Caco-2 (cell line): Measurements from ENCODE around the gene MEFV. TPM values are rescaled to one million over a fixed set of nuclear protein-coding genes. Genes with fewer than 3 reads are reported as not detected.

Experiments used
- BruUV-seq: library from RNA; stranded (reverse); fragments of 400-500 nt; replicated peaks from 2 replicates; lab custom pipeline; 2021; lab: Mats Ljungman, UMichigan
- CTCF ChIA-PET: fragments of 300-600 bp; sonication (Branson Sonifier 250); formaldehyde crosslinking; loops from one replicate; lab custom pipeline; 2022; ENCODE audit warnings: antibody characterized with exemption; lab: Charles Lee
- POLR2A ChIA-PET: fragments of 300-600 bp; sonication (Branson Sonifier 250); formaldehyde crosslinking; loops from one replicate; lab custom pipeline; 2022; ENCODE audit warnings: antibody characterized with exemption; lab: Charles Lee
- DNase-seq, 2 experiments: peaks; one replicate each; pipeline versions ENCODE4 v3.0.0 to v3.0.0-alpha.2; 2020 to 2022
- H3K27me3 ChIP-seq: replicated peaks from 2 replicates; pipeline ENCODE4 v1.6.0; 2011; ENCODE audit warnings: low read length; ENCODE audit not compliant: control insufficient read depth, insufficient read depth
- H3K36me3 ChIP-seq: 2 replicates; pipeline ENCODE4 v1.5.1; 2011; ENCODE audit warnings: low read length; ENCODE audit not compliant: control insufficient read depth, insufficient read depth
- H3K4me1 ChIP-seq: fragments of 250-450 bp; sonication (Bioruptor Pico); 2 replicates; pipeline ENCODE4 v1.5.1; 2020; ENCODE audit warnings: mild to moderate bottlenecking
- H3K4me3 ChIP-seq: 2 replicates; pipeline ENCODE4 v1.5.1; 2011; ENCODE audit warnings: low read depth, mild to moderate bottlenecking, control low read depth, low read length
- H3K9me3 ChIP-seq: fragments of 250-450 bp; sonication (Bioruptor Pico); 2 replicates; pipeline ENCODE4 v1.5.1; 2020; ENCODE audit warnings: mild to moderate bottlenecking, moderate library complexity
- H3K27ac Mint-ChIP-seq: one replicate; pipeline ENCODE4 v1.8.0; 2022; ENCODE audit warnings: mixed read lengths; ENCODE audit not compliant: unreplicated experiment
- H3K27me3 Mint-ChIP-seq: one replicate; pipeline ENCODE4 v1.8.0; 2022; ENCODE audit warnings: mixed read lengths; ENCODE audit not compliant: insufficient read depth, unreplicated experiment
- H3K36me3 Mint-ChIP-seq: one replicate; pipeline ENCODE4 v1.8.0; 2022; ENCODE audit warnings: mild to moderate bottlenecking, mixed read lengths; ENCODE audit not compliant: insufficient read depth, unreplicated experiment
- H3K4me1 Mint-ChIP-seq: one replicate; pipeline ENCODE4 v1.8.0; 2022; ENCODE audit warnings: low read depth, mixed read lengths; ENCODE audit not compliant: unreplicated experiment
- H3K4me3 Mint-ChIP-seq: one replicate; pipeline ENCODE4 v1.8.0; 2022; ENCODE audit warnings: mild to moderate bottlenecking, moderate library complexity, mixed read lengths; ENCODE audit not compliant: unreplicated experiment
- H3K9me3 Mint-ChIP-seq: one replicate; pipeline ENCODE4 v1.8.0; 2022; ENCODE audit warnings: mixed read lengths; ENCODE audit not compliant: unreplicated experiment
- CTCF ChIP-seq, 2 experiments: fragments of 200-600 bp in 1 of 2; IDR thresholded peaks; 1 replicate in 1 of 2; 2 replicates in 1 of 2; pipeline versions ENCODE4 v1.5.1 to v1.8.0; 2011 to 2022; ENCODE audit warnings: antibody characterized with exemption in 1 of 2, control low read depth in 1 of 2, inconsistent platforms in 1 of 2, low read depth in 1 of 2, low read length in 1 of 2, mild to moderate bottlenecking in 1 of 2, moderate library complexity in 1 of 2; ENCODE audit not compliant: insufficient read depth in 1 of 2, severe bottlenecking in 1 of 2, unreplicated experiment in 1 of 2
- intact Hi-C: fragments of 100-400 bp; cut with micrococcal nuclease; formaldehyde crosslinking; loops from one replicate; pipeline ENCODE4 v1.10.0; 2022; ENCODE audit not compliant: unreplicated experiment
- total RNA-seq: library from RNA; stranded (reverse); gene quantifications from 2 replicates; pipeline ENCODE4 v1.2.3, GENCODE V29; 2022

Gene MEFV
- total RNA-seq, 1 experiment from 2014 or later: not detected

- DNase-seq: peak; percentile 83 to 86
- Histone ChIP-seq H3K4me1 (no peaks in the 10 kb centered on the region), H3K4me3 (peak within 1 kb of the TSS; percentile 73), H3K9me3 (no peaks in the 10 kb centered on the region), H3K36me3 (no peaks in the 10 kb centered on the region; the same call in 1 of the 2 replicates), H3K27me3 (no peaks in the 10 kb centered on the region)
- Mint-ChIP-seq H3K4me1 (no peaks in the 10 kb centered on the region), H3K27me3 (no peaks in the 10 kb centered on the region), H3K4me3 (peak within 1 kb of the TSS; percentile 68), H3K27ac (peak within 1 kb of the TSS; percentile 32), H3K9me3 (peaks cover 4% of the 10 kb centered on the region), H3K36me3 (peaks cover 41% of the 10 kb centered on the region)
- intact Hi-C loops: loop anchor here (1.0 kb wide), 1 partner anchor 41 kb away; no protein-coding TSS in a partner anchor
- TF ChIP-seq CTCF (IDR thresholded peaks at IDR 0.05; ENCODE audit: insufficient read depth in 1 of 2, low read depth in 1 of 2, low read length in 1 of 2, severe bottlenecking in 1 of 2, unreplicated experiment in 1 of 2): no peak
- POLR2A ChIA-PET: interaction anchor here (0.5 to 1.6 kb wide), 6 partner anchors 9 to 138 kb away, joined by 3 to 10 read pairs (median 6); partner anchors contain the start of genes NAA60, ZNF174, ZNF597 and ZSCAN32
- BruUV-seq: no TSS peak
- CTCF ChIA-PET: interaction anchor here (0.6 to 0.7 kb wide), 2 partner anchors 41 to 138 kb away, joined by 3 to 4 read pairs; partner anchors contain the start of genes NAA60 and ZNF597
Measured at GRCh38 chr16:3305109-3306068, 49.0 kb upstream of the MEFV start, which contains the start of the genes TIGD7 and ZNF75A. Gene TIGD7, minus strand, starts transcription at chr16:3305430. Its CDS starts 4,816 bp downstream, at chr16:3300614. Gene ZNF75A, plus strand, starts transcription at chr16:3305497. Its CDS starts 2,932 bp downstream, at chr16:3308429.

DNA sequence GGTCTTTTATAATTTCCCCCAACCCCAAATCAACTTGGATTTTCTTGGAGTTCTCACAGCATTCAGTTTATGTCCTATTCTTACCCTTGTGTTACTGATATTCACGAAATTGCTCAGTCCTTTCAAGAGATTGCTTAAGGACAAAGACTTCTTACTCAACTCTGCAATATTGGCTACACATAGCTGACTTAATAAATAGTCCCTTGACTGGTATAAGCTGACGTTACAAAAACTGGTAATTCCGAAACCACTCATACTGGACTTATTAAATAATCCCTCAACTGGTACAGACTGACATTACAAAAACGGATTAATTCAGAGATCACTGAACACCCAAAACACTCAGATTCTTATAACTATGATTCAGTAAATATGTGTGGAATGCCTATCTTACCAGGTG lies 47.9 kb upstream of the MEFV start:
- BruUV-seq: no TSS peak
- Mint-ChIP-seq H3K4me1 (no peaks in the 10 kb centered on the region), H3K4me3 (peak overlapping the region; percentile 68), H3K27me3 (no peaks in the 10 kb centered on the region), H3K27ac (peak overlapping the region; percentile 32), H3K36me3 (peaks cover 39% of the 10 kb centered on the region), H3K9me3 (peaks cover 8% of the 10 kb centered on the region)
- Histone ChIP-seq H3K27me3 (no peaks in the 10 kb centered on the region), H3K36me3 (no peaks in the 10 kb centered on the region; the same call in 1 of the 2 replicates), H3K9me3 (no peaks in the 10 kb centered on the region), H3K4me1 (no peaks in the 10 kb centered on the region), H3K4me3 (peak overlapping the region; percentile 73)
- ChIA-PET CTCF (interaction anchor here (0.6 to 0.7 kb wide), 3 partner anchors 40 to 139 kb away, joined by 3 to 4 read pairs (median 3); partner anchors contain the start of genes NAA60, ZNF174, ZNF597 and ZSCAN32), POLR2A (interaction anchor here (0.6 to 1.6 kb wide), 5 partner anchors 10 to 139 kb away, joined by 3 to 10 read pairs (median 7); partner anchors contain the start of genes NAA60, ZNF174, ZNF597 and ZSCAN32)
- TF ChIP-seq CTCF (IDR thresholded peaks at IDR 0.05; ENCODE audit: insufficient read depth in 1 of 2, low read depth in 1 of 2, low read length in 1 of 2, severe bottlenecking in 1 of 2, unreplicated experiment in 1 of 2): no peak
- intact Hi-C loops: no loop called here
- no peak for DNase-seq

- ChIA-PET POLR2A (no interaction called here), CTCF (no interaction called here)
- no TSS peak for BruUV-seq
- no peaks in the 10 kb centered on the region for H3K4me1 ChIP-seq
- Mint-ChIP-seq H3K27ac (no peak overlapping the region), H3K4me1 (no peaks in the 10 kb centered on the region), H3K9me3 (peaks cover 18% of the 10 kb centered on the region), H3K4me3 (no peak overlapping the region), H3K36me3 (peaks cover 49% of the 10 kb centered on the region), H3K27me3 (no peaks in the 10 kb centered on the region)
- peaks cover 4% of the 10 kb centered on the region; the same call in 1 of the 2 replicates for H3K36me3 ChIP-seq
- H3K9me3 ChIP-seq: peaks cover 14% of the 10 kb centered on the region; the same call in 1 of the 2 replicates
- no peaks in the 10 kb centered on the region for H3K27me3 ChIP-seq
- DNase-seq: no peak
- no peak overlapping the region for H3K4me3 ChIP-seq
- no peak for TF ChIP-seq CTCF (IDR thresholded peaks at IDR 0.05; ENCODE audit: insufficient read depth in 1 of 2, low read depth in 1 of 2, low read length in 1 of 2, severe bottlenecking in 1 of 2, unreplicated experiment in 1 of 2)
- intact Hi-C loops: no loop called here
Measured at GRCh38 chr16:3295783-3296182, 39.4 kb upstream of the MEFV start.
